Mesodermal cell (in vitro differentiated cells): ENCODE results near the gene SUCLG2.

Experiments used
- H3K27ac ChIP-seq: 2 replicates; pipeline ENCODE4 v1.7.0; 2013; ENCODE audit warnings: mild to moderate bottlenecking, low read depth, low read length, moderate library complexity; ENCODE audit not compliant: severe bottlenecking
- H3K36me3 ChIP-seq: 2 replicates; pipeline ENCODE4 v1.7.1; 2013; ENCODE audit warnings: mild to moderate bottlenecking, low read length, moderate library complexity; ENCODE audit not compliant: control insufficient read depth, insufficient read depth
- H3K4me1 ChIP-seq: one replicate; pipeline ENCODE4 v1.7.1; 2013; ENCODE audit warnings: mild to moderate bottlenecking, low read length; ENCODE audit not compliant: insufficient read depth, control insufficient read depth, poor library complexity, severe bottlenecking
- H3K4me3 ChIP-seq: 2 replicates; pipeline ENCODE4 v1.7.0; 2013; ENCODE audit warnings: low read length, control low read depth, mild to moderate bottlenecking; ENCODE audit not compliant: insufficient read depth, poor library complexity, severe bottlenecking; ENCODE audit errors: extremely low read depth
- H3K9me3 ChIP-seq: 2 replicates; pipeline ENCODE4 v1.7.1; 2013; ENCODE audit warnings: mild to moderate bottlenecking, low read length, moderate library complexity; ENCODE audit not compliant: control insufficient read depth
- WGBS, 2 experiments: methylation state at CpG; one replicate each; pipeline ENCODE4 v1.1.5; 2013; ENCODE audit warnings: missing lambda C conversion rate in 2 of 2; ENCODE audit not compliant: insufficient coverage in 2 of 2; 5-methylcytosine and 5-hydroxymethylcytosine counted together

SUCLG2 gene

GRCh38 chr3:67614195-67614594, 40.2 kb downstream of the SUCLG2 start:
- H3K4me3 ChIP-seq = no peak overlapping the region
- no peaks in the 10 kb centered on the region for H3K4me1 ChIP-seq
- H3K27ac ChIP-seq = no peak overlapping the region
- H3K9me3 ChIP-seq = no peaks in the 10 kb centered on the region
- WGBS, 2 experiments = 36 to 53% methylated on average over 2 of the region's 3 CpGs
- peaks cover 5% of the 10 kb centered on the region for H3K36me3 ChIP-seq

- H3K36me3 ChIP-seq = peaks cover 26% of the 10 kb centered on the region
- H3K27ac ChIP-seq = no peak overlapping the region
- no peaks in the 10 kb centered on the region for H3K9me3 ChIP-seq
- no peak overlapping the region for H3K4me3 ChIP-seq
- no peaks in the 10 kb centered on the region for H3K4me1 ChIP-seq
- 75 to 100% methylated on average over 1 of the region's 1 CpG for WGBS, 2 experiments
Observed at GRCh38 chr3:67610458-67610857, 44.0 kb downstream of the SUCLG2 start.

- Histone ChIP-seq H3K9me3 (no peaks in the 10 kb centered on the region), H3K4me3 (no peak overlapping the region), H3K36me3 (peaks cover 26% of the 10 kb centered on the region), H3K4me1 (no peaks in the 10 kb centered on the region), H3K27ac (no peak overlapping the region)
Observed at GRCh38 chr3:67609709-67610108, 44.7 kb downstream of the SUCLG2 start.

GRCh38 chr3:67608034-67608433, 46.4 kb downstream of the SUCLG2 start:
- Histone ChIP-seq H3K9me3 (no peaks in the 10 kb centered on the region), H3K4me3 (no peak overlapping the region), H3K36me3 (peaks cover 26% of the 10 kb centered on the region), H3K27ac (no peak overlapping the region), H3K4me1 (no peaks in the 10 kb centered on the region)
- WGBS, 2 experiments = 82 to 100% methylated on average over 1 of the region's 2 CpGs

GRCh38 chr3:67605377-67605776, 49.0 kb downstream of the SUCLG2 start:
- 60% methylated on average over 1 of the region's 1 CpG; no CpG with 5 or more reads in 1 of the 2 experiments for WGBS, 2 experiments

GRCh38 chr3:67602816-67603215, 51.6 kb downstream of the SUCLG2 start:
- Histone ChIP-seq H3K4me3 (no peak overlapping the region), H3K4me1 (no peaks in the 10 kb centered on the region), H3K36me3 (peaks cover 7% of the 10 kb centered on the region), H3K27ac (no peak overlapping the region), H3K9me3 (no peaks in the 10 kb centered on the region)
- WGBS, 2 experiments = 100% methylated on average over 1 of the region's 2 CpGs

More at GRCh38 chr3:67605377-67605776, 49.0 kb downstream of the SUCLG2 start:
- no peak overlapping the region for H3K4me3 ChIP-seq
- H3K9me3 ChIP-seq = no peaks in the 10 kb centered on the region
- H3K27ac ChIP-seq = no peak overlapping the region
- H3K36me3 ChIP-seq = peaks cover 26% of the 10 kb centered on the region
- no peaks in the 10 kb centered on the region for H3K4me1 ChIP-seq

- H3K4me3 ChIP-seq = no peak overlapping the region
- no peak overlapping the region for H3K27ac ChIP-seq
- H3K9me3 ChIP-seq = no peaks in the 10 kb centered on the region
- peaks cover 2% of the 10 kb centered on the region for H3K36me3 ChIP-seq
- H3K4me1 ChIP-seq = no peaks in the 10 kb centered on the region
- 80% methylated on average over 1 of the region's 5 CpGs; no CpG with 5 or more reads in 1 of the 2 experiments for whole genome bisulfite sequencing, 2 experiments
Observed at GRCh38 chr3:67601919-67602608, 52.3 kb downstream of the SUCLG2 start.

GRCh38 chr3:67601385-67601784, 53.0 kb downstream of the SUCLG2 start:
- WGBS, 2 experiments = 68 to 71% methylated on average over 4 of the region's 5 CpGs
- no peak overlapping the region for H3K27ac ChIP-seq
- H3K4me3 ChIP-seq = no peak overlapping the region
- H3K4me1 ChIP-seq = no peaks in the 10 kb centered on the region
- H3K36me3 ChIP-seq = no peaks in the 10 kb centered on the region
- no peaks in the 10 kb centered on the region for H3K9me3 ChIP-seq

GRCh38 chr3:67599821-67600220, 54.6 kb downstream of the SUCLG2 start:
- H3K4me1 ChIP-seq = no peaks in the 10 kb centered on the region
- H3K36me3 ChIP-seq = no peaks in the 10 kb centered on the region
- no peak overlapping the region for H3K27ac ChIP-seq
- no peak overlapping the region for H3K4me3 ChIP-seq
- no peaks in the 10 kb centered on the region for H3K9me3 ChIP-seq
- WGBS, 2 experiments = 83% methylated on average over 1 of the region's 2 CpGs; no CpG with 5 or more reads in 1 of the 2 experiments

- no peaks in the 10 kb centered on the region for H3K4me1 ChIP-seq
- 91 to 94% methylated on average over 5 of the region's 8 CpGs for WGBS, 2 experiments
- H3K36me3 ChIP-seq = no peaks in the 10 kb centered on the region
- no peak overlapping the region for H3K27ac ChIP-seq
- H3K4me3 ChIP-seq = no peak overlapping the region
- no peaks in the 10 kb centered on the region for H3K9me3 ChIP-seq
Observed at GRCh38 chr3:67598814-67599556, 55.4 kb downstream of the SUCLG2 start.

- WGBS, 2 experiments = 100% methylated on average over 2 of the region's 3 CpGs
- no peak overlapping the region for H3K27ac ChIP-seq
- H3K4me3 ChIP-seq = no peak overlapping the region
- no peaks in the 10 kb centered on the region for H3K4me1 ChIP-seq
- no peaks in the 10 kb centered on the region for H3K9me3 ChIP-seq
- H3K36me3 ChIP-seq = no peaks in the 10 kb centered on the region
Observed at GRCh38 chr3:67595424-67595823, 59.0 kb downstream of the SUCLG2 start.
